Measurements from ENCODE around the gene TMEM191C.
"Not testable (repeated sequence)": the region's sequence is repeated elsewhere in the genome, so short reads cannot be mapped to it uniquely, and the experiment has no call there.

TMEM191C gene

DNA sequence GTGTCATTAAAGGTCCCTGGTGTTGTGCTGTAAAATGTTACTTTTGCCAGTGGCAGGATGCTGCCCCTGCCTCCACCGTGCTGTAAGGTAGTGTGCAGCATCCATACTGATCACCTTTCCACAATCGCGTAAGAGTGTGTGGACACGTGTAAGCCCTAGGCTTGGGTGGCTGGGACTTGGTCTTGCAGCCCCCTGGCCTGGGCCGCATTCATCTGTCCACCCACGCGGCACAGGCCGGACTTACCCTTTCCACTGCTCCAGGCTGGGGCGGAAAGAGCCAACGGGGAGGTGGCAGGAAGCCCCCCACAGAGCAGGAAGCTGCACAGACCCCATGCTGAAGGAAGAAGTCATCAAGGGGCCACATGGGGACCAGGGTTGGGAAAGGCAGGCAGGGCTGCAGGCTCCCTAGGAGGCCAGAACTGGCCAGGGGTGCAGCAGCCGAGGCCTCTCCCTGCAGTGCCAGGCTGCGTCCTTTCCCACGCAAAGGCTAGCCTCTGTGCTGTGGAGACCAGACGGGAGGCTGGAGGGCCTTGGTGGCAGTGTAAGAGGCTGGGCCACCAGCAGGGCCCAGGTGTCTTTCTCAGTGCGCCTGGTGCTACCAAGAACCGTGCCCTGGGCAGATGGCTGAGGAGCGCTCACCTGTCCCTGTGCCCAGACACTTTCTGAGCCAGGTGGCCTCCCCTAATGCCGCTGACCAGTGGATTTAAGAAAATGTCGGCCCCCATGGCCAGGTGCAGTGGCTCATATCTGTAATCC is 11.7 kb upstream of the TMEM191C start:
- TF ChIP-seq SPI1 (IDR thresholded peaks at IDR 0.05; ENCODE audit: borderline replicate concordance, low read depth) = no peak
- TF ChIP-seq POLR2AphosphoS5 (IDR thresholded peaks at IDR 0.05; ENCODE audit: low read depth) = no peak
- TF ChIP-seq REST (IDR thresholded peaks at IDR 0.05; ENCODE audit: insufficient replicate concordance, low read depth) = no peak
- no peak for TF ChIP-seq GABPA (IDR thresholded peaks at IDR 0.05; ENCODE audit: low read depth)
- TF ChIP-seq CTCF (IDR thresholded peaks at IDR 0.05; ENCODE audit: insufficient read depth, low read length) = no peak
- Histone ChIP-seq H3K27me3 (ENCODE audit: insufficient read depth, poor library complexity, severe bottlenecking) (no peaks in the 10 kb centered on the region), H3K27ac (replicated peaks) (no peak overlapping the region), H3K4me3 (replicated peaks; ENCODE audit: insufficient read depth, low read length) (no peak overlapping the region)
- peak in 1 of 2 experiments; percentile 0 for DNase-seq (ENCODE audit: low read depth in 1 of 2, low spot score in 1 of 2)

DNA sequence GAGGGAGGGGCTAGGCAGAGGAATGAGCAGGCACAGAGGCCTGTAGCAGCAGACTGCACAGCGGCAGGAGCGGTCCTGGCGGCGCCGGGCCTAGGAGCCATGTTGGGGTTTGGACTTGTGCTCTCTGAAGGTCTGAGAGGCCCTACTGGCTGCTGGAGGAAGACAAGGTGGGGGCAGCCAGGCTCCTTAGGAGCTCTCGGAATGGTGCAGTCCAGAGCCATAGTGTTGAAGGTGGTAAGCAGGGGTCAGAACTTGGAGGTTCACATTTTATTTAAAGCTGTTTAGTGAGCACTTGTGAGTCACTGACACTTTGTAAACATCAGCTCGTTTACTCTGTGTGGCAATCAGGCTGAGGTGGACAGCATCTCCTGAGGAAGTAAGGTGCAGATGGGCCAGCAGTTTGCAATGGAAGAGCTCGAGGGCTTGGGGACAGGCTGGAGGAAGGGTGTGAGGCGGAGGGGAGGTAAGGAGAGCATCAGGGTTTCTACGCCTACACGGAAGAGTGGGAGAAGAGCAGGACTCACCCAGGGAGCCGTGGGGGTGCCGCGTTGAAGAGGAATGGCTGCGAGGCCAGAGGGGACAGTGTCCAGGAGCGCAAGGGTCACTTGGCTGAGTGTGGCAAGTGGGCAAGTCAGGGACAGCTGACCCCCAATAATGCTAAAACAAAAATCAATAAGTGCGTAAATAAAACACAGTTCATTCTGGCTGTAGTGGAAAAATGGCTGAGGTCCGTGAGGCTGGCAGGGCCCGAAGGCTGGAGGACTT is 10.0 kb upstream of the TMEM191C start:
- H3K4me3 ChIP-seq (replicated peaks; ENCODE audit: insufficient read depth, low read length) = no peak overlapping the region
- no peak overlapping the region for H3K27ac ChIP-seq (replicated peaks)
- H3K27me3 ChIP-seq (ENCODE audit: insufficient read depth, poor library complexity, severe bottlenecking) = no peaks in the 10 kb centered on the region
- TF ChIP-seq CTCF (IDR thresholded peaks at IDR 0.05; ENCODE audit: insufficient read depth, low read length) (no peak), POLR2AphosphoS5 (IDR thresholded peaks at IDR 0.05; ENCODE audit: low read depth) (no peak), GABPA (IDR thresholded peaks at IDR 0.05; ENCODE audit: low read depth) (no peak), SPI1 (IDR thresholded peaks at IDR 0.05; ENCODE audit: borderline replicate concordance, low read depth) (no peak), REST (IDR thresholded peaks at IDR 0.05; ENCODE audit: insufficient replicate concordance, low read depth) (no peak)
- peak in 1 of 2 experiments; percentile 1 for DNase-seq (ENCODE audit: low read depth in 1 of 2, low spot score in 1 of 2)

- H3K27ac ChIP-seq (replicated peaks); H3K27me3 ChIP-seq (ENCODE audit: insufficient read depth, poor library complexity, severe bottlenecking); H3K4me3 ChIP-seq (replicated peaks; ENCODE audit: insufficient read depth, low read length); DNase-seq (ENCODE audit: low read depth in 1 of 2, low spot score in 1 of 2): not testable (repeated sequence)
These were observed 4.5 kb upstream of the TMEM191C start for GRCh38 chr22:21462672-21463071.

DNA sequence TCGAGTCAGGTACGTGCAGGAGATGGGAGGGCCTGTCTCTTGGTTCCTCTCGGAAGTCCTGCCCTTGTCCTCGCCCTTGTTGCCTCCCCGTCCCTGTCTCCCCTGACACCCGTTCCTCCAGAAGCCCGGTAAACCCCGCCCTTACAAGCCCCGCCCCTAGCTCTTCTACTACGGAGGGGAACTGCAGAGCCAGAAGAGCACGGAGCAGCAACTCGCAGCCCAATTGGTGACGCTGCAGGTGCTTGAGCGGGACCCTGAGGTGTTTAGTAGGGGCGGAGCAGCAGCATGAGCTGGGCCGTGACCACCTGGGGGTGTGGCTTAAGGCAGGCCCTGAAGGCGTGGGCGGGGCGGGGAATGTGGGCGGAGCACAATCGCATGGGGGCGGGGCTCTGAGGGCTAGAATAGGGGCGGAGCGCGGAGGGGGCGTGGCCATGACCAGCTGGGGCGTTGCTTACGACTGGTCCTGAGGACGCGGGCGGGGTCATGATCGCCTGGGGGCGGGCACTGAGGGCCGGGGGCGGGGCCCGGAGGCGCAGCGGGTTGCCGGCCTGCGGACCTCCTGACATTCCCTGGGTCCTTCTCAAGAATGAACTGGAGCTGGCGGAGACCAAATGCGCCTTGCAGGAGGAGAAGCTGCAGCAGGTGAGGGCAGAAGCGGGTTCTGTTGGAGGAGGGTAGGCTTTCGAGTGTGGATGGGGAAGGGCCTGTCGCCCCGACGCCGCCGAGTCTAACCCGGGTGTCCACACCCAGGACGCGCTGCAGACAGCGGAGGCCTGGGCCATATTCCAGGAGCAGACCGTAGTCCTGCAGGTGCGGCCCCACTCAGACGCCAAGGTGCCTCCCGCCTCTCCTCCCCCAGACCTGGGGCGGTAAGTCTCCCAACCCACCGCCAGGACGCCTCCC is 1.3 kb downstream of the TMEM191C start:
- not testable (repeated sequence) for H3K27ac ChIP-seq (replicated peaks)
- peak overlapping the region; percentile 38 for H3K4me3 ChIP-seq (replicated peaks; ENCODE audit: insufficient read depth, low read length)
- peak; percentile 89 to 96 for DNase-seq (ENCODE audit: low read depth in 1 of 2, low spot score in 1 of 2)

GRCh38 chr22:21469097-21469994 is 2.2 kb downstream of the TMEM191C start:
- not testable (repeated sequence) for DNase-seq (ENCODE audit: low read depth in 1 of 2, low spot score in 1 of 2); H3K27ac ChIP-seq (replicated peaks); H3K4me3 ChIP-seq (replicated peaks; ENCODE audit: insufficient read depth, low read length); H3K27me3 ChIP-seq (ENCODE audit: insufficient read depth, poor library complexity, severe bottlenecking)

More for the DNA sequence above, 1.3 kb downstream of the TMEM191C start:
- not testable (repeated sequence) for H3K27me3 ChIP-seq (ENCODE audit: insufficient read depth, poor library complexity, severe bottlenecking)

- not testable (repeated sequence) for DNase-seq (ENCODE audit: low read depth in 1 of 2, low spot score in 1 of 2); H3K27ac ChIP-seq (replicated peaks); H3K27me3 ChIP-seq (ENCODE audit: insufficient read depth, poor library complexity, severe bottlenecking); H3K4me3 ChIP-seq (replicated peaks; ENCODE audit: insufficient read depth, low read length)
These were observed 5.8 kb downstream of the TMEM191C start for GRCh38 chr22:21472984-21473383.

DNA sequence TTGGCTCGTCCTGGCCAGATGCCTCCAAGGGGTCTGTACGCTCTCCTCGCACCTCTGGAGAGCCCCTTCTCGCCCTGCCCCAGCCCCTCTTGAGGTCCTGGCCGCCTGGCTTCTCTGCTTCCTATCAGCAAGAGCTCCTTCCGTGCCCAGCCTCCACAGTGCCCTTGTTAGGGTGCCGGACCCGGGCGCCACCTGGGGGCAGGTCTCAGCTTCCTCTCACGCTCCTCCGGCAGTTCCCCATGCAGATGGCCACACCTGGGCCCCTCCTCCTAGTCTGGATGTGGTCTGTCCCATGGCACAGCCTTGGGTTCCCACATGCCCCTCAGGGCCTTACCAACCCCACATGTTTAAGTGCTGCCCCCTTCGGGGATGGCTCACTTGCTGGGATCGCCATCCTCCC is 6.5 kb downstream of the TMEM191C start:
- not testable (repeated sequence) for H3K27ac ChIP-seq (replicated peaks); DNase-seq (ENCODE audit: low read depth in 1 of 2, low spot score in 1 of 2); H3K27me3 ChIP-seq (ENCODE audit: insufficient read depth, poor library complexity, severe bottlenecking); H3K4me3 ChIP-seq (replicated peaks; ENCODE audit: insufficient read depth, low read length)

All from HL-60 (cell line).